HepG2 (cell line): Measurements from ENCODE around the gene GSTK1.

Experiments
- CREB3 ChIP-seq: sonication (generic); formaldehyde crosslinking; IDR thresholded peaks from 2 replicates; pipeline ENCODE4 v1.5.0; 2020; ENCODE audit warnings: missing genetic modification reagents
- EEA1 ChIP-seq: sonication (generic); formaldehyde crosslinking; IDR thresholded peaks from 2 replicates; pipeline ENCODE4 v1.5.1; 2020; ENCODE audit warnings: mild to moderate bottlenecking, missing genetic modification reagents, borderline replicate concordance
- EP300 ChIP-seq, 3 experiments: sonication (generic) in 1 of 3; formaldehyde crosslinking in 1 of 3; IDR thresholded peaks; 2 replicates each; pipeline versions ENCODE4 v1.5.1 to v1.6.1; 2011 to 2020; ENCODE audit warnings: low read depth in 2 of 3, low read length in 2 of 3, borderline replicate concordance in 1 of 3, improper control_type of control experiment in 1 of 3, mild to moderate bottlenecking in 1 of 3, missing genetic modification reagents in 1 of 3, moderate library complexity in 1 of 3
- EZH2 ChIP-seq: conservative IDR thresholded peaks from 2 replicates; pipeline ENCODE4 v1.6.1; 2012; ENCODE audit warnings: mild to moderate bottlenecking, low read depth, low read length, moderate library complexity
- FIP1L1 ChIP-seq: fragments of 200-400 bp; formaldehyde crosslinking; IDR thresholded peaks from 2 replicates; pipeline ENCODE4 v1.6.1; 2018; ENCODE audit warnings: low read depth, mild to moderate bottlenecking, low read length, moderate library complexity, borderline replicate concordance; ENCODE audit not compliant: insufficient read depth
- FOXM1 ChIP-seq: sonication (generic); formaldehyde crosslinking; IDR thresholded peaks from 2 replicates; pipeline ENCODE4 v1.5.0; 2020; ENCODE audit warnings: missing genetic modification reagents
- NCOA2 ChIP-seq: sonication (generic); formaldehyde crosslinking; IDR thresholded peaks from 2 replicates; pipeline ENCODE4 v1.8.0; 2022; ENCODE audit warnings: inconsistent platforms
- NFYC ChIP-seq: IDR thresholded peaks from 2 replicates; pipeline ENCODE4 v1.6.1; 2016; ENCODE audit warnings: missing genetic modification reagents, missing compliant biosample characterization
- POLR2AphosphoS5 ChIP-seq: IDR thresholded peaks from 2 replicates; pipeline ENCODE4 v1.6.1; 2012; ENCODE audit warnings: low read depth, low read length
- POLR2G ChIP-seq: fragments of 200-400 bp; formaldehyde crosslinking; IDR thresholded peaks from 2 replicates; pipeline ENCODE4 v1.6.1; 2018; ENCODE audit warnings: mild to moderate bottlenecking, low read depth, low read length, moderate library complexity
- RAD51 ChIP-seq: fragments of 450-650 bp; IDR thresholded peaks from 2 replicates; pipeline ENCODE4 v1.6.1; 2016; ENCODE audit warnings: borderline replicate concordance
- USF2 ChIP-seq, 2 experiments: sonication (generic) in 1 of 2; formaldehyde crosslinking in 1 of 2; IDR thresholded peaks; 2 replicates each; pipeline versions ENCODE4 v1.5.1 to v1.6.1; 2011 to 2020; ENCODE audit warnings: borderline replicate concordance in 1 of 2, low read depth in 1 of 2, low read length in 1 of 2, mild to moderate bottlenecking in 1 of 2, missing genetic modification reagents in 1 of 2, moderate library complexity in 1 of 2
- ZBTB33 ChIP-seq: sonication (generic); formaldehyde crosslinking; IDR thresholded peaks from 2 replicates; pipeline ENCODE4 v1.4.0; 2020; ENCODE audit warnings: missing genetic modification reagents

GRCh38 chr7:143222782-143223181, 40.5 kb upstream of the GSTK1 start:
- TF ChIP-seq EZH2: no peak
- no peak for TF ChIP-seq FOXM1 (CRISPR knock-in tag)
- no peak for TF ChIP-seq EEA1
- TF ChIP-seq NCOA2 (CRISPR knock-in tag): no peak
- no peak for TF ChIP-seq USF2 (IDR thresholded peaks at IDR 0.05; ENCODE audit: low read depth, low read length)
- TF ChIP-seq USF2 (CRISPR knock-in tag; IDR thresholded peaks at IDR 0.05; ENCODE audit: borderline replicate concordance): no peak
- TF ChIP-seq RAD51: no peak
- no peak for TF ChIP-seq EP300 (IDR thresholded peaks at IDR 0.05; ENCODE audit: low read depth in 2 of 2, low read length in 2 of 2)
- TF ChIP-seq EP300 (CRISPR knock-in tag; IDR thresholded peaks at IDR 0.05; ENCODE audit: borderline replicate concordance): no peak
- no peak for TF ChIP-seq POLR2G
- TF ChIP-seq ZBTB33: no peak
- TF ChIP-seq CREB3 (CRISPR knock-in tag): no peak
- TF ChIP-seq POLR2AphosphoS5: no peak
- TF ChIP-seq NFYC: no peak
- TF ChIP-seq FIP1L1: no peak
